OCI-LY7 (cell line): Measurements from ENCODE around the gene C18orf32.

Experiments used
- EZH2phosphoT487 ChIP-seq: fragments of 200-600 bp; sonication (generic); IDR thresholded peaks from 2 replicates; pipeline ENCODE4 v1.6.1; 2018; ENCODE audit warnings: low read depth, borderline replicate concordance, mild to moderate bottlenecking, mixed run types, antibody characterized with exemption, low read length, moderate library complexity, mixed read lengths
- TF ChIP-seq, protein P1 (sequence below): fragments of 200-600 bp; sonication (generic); conservative IDR thresholded peaks from 2 replicates; pipeline ENCODE4 v1.5.1; 2014; ENCODE audit warnings: mild to moderate bottlenecking, antibody characterized with exemption, low read length, moderate library complexity, mixed read lengths

DNA sequence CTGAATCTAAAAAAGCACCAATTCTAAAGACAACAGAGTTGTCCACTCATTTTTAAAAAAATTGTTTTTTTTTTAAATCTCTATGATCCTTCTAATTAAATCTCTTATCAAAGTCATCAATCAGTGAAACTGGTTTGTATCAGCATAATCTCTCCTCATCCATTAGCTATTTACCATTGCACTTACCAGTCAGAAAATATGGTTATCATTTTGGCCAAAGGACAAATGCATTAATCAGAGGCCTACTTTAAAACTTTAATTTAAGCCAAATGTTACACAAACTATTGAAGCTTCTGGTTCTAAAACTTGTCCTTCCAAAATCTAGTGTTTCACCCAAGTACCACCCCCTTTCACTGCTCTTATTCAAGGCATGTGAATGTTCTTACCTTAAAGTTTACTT lies 3.8 kb downstream of the C18orf32 start:
- TF ChIP-seq, protein P1, sequence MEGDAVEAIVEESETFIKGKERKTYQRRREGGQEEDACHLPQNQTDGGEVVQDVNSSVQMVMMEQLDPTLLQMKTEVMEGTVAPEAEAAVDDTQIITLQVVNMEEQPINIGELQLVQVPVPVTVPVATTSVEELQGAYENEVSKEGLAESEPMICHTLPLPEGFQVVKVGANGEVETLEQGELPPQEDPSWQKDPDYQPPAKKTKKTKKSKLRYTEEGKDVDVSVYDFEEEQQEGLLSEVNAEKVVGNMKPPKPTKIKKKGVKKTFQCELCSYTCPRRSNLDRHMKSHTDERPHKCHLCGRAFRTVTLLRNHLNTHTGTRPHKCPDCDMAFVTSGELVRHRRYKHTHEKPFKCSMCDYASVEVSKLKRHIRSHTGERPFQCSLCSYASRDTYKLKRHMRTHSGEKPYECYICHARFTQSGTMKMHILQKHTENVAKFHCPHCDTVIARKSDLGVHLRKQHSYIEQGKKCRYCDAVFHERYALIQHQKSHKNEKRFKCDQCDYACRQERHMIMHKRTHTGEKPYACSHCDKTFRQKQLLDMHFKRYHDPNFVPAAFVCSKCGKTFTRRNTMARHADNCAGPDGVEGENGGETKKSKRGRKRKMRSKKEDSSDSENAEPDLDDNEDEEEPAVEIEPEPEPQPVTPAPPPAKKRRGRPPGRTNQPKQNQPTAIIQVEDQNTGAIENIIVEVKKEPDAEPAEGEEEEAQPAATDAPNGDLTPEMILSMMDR: no peak
- TF ChIP-seq EZH2phosphoT487: no peak
